Neural progenitor cell (in vitro differentiated cells): ENCODE results near the gene TIMP2. TPM values are rescaled to one million over a fixed set of nuclear protein-coding genes. Genes with fewer than 3 reads are reported as not detected.

Experiments used
- DNase-seq: peaks from one replicate; pipeline ENCODE4 v3.0.0-alpha.2; 2016; ENCODE audit warnings: low spot score
- H2AFZ ChIP-seq: fragments of 200-600 bp; sonication (generic); replicated peaks from 2 replicates; pipeline ENCODE4 v1.6.1; 2016; ENCODE audit warnings: antibody characterized with exemption
- H3F3A ChIP-seq: fragments of 200-600 bp; sonication (generic); 2 replicates; pipeline ENCODE4 v1.6.1; 2016; ENCODE audit warnings: antibody characterized with exemption, low read depth
- H3K27ac ChIP-seq: fragments of 200-600 bp; sonication (generic); 2 replicates; pipeline ENCODE4 v1.5.1; 2016; ENCODE audit warnings: mild to moderate bottlenecking
- H3K27me3 ChIP-seq: fragments of 200-600 bp; sonication (generic); 2 replicates; pipeline ENCODE4 v1.6.1; 2016; ENCODE audit warnings: mild to moderate bottlenecking, moderate library complexity
- H3K36me3 ChIP-seq: fragments of 200-600 bp; sonication (generic); 2 replicates; pipeline ENCODE4 v1.5.1; 2016
- H3K4me1 ChIP-seq: fragments of 200-600 bp; sonication (generic); 2 replicates; pipeline ENCODE4 v1.6.1; 2016; ENCODE audit warnings: mixed run types
- H3K4me2 ChIP-seq: fragments of 200-600 bp; sonication (generic); 2 replicates; pipeline ENCODE4 v1.6.1; 2016
- H3K4me3 ChIP-seq: fragments of 200-600 bp; sonication (generic); 2 replicates; pipeline ENCODE4 v1.5.1; 2016
- H3K79me2 ChIP-seq: fragments of 200-600 bp; sonication (generic); 2 replicates; pipeline ENCODE4 v1.6.1; 2016; ENCODE audit warnings: low read depth
- H3K9ac ChIP-seq: fragments of 200-600 bp; sonication (generic); 2 replicates; pipeline ENCODE4 v1.6.1; 2016
- H3K9me3 ChIP-seq: fragments of 200-600 bp; sonication (generic); 2 replicates; pipeline ENCODE4 v1.5.1; 2016; ENCODE audit warnings: low read depth
- H4K20me1 ChIP-seq: fragments of 200-600 bp; sonication (generic); 2 replicates; pipeline ENCODE4 v1.6.1; 2016; ENCODE audit warnings: low read depth
- H3K27ac Mint-ChIP-seq: 3 replicates; pipeline ENCODE4 v1.8.0; 2021; ENCODE audit warnings: mixed read lengths
- H3K27me3 Mint-ChIP-seq: 2 replicates; pipeline ENCODE4 v1.8.0; 2022; ENCODE audit warnings: low read depth, mild to moderate bottlenecking, inconsistent platforms, moderate library complexity, mixed read lengths; ENCODE audit not compliant: insufficient read depth
- H3K36me3 Mint-ChIP-seq: 3 replicates; pipeline ENCODE4 v1.8.0; 2021; ENCODE audit warnings: mixed read lengths
- H3K4me1 Mint-ChIP-seq: 3 replicates; pipeline ENCODE4 v1.8.0; 2021; ENCODE audit warnings: mixed read lengths
- H3K4me3 Mint-ChIP-seq: 3 replicates; pipeline ENCODE4 v1.8.0; 2021; ENCODE audit warnings: mild to moderate bottlenecking, moderate library complexity, mixed read lengths
- H3K9me3 Mint-ChIP-seq: 3 replicates; pipeline ENCODE4 v1.8.0; 2020; ENCODE audit warnings: mixed read lengths
- EZH2 ChIP-seq: fragments of 200-600 bp; sonication (generic); IDR thresholded peaks from 2 replicates; pipeline ENCODE4 v1.6.1; 2017; ENCODE audit warnings: antibody characterized with exemption, mild to moderate bottlenecking, moderate library complexity
- EZH2phosphoT487 ChIP-seq: fragments of 200-600 bp; sonication (generic); IDR thresholded peaks from 2 replicates; pipeline ENCODE4 v1.6.1; 2017; ENCODE audit warnings: antibody characterized with exemption
- total RNA-seq: library from RNA; depleted of rRNA; stranded (reverse); fragments of >200 nt; gene quantifications from 2 replicates; pipeline ENCODE4 v1.2.3, GENCODE V29; 2015; ENCODE audit warnings: low replicate concordance
- TF ChIP-seq, protein P1 (sequence below): fragments of 200-600 bp; sonication (generic); IDR thresholded peaks from 2 replicates; pipeline ENCODE4 v1.5.1; 2017; ENCODE audit warnings: antibody characterized with exemption, mild to moderate bottlenecking

The TIMP2 gene
- total RNA-seq, 1 donor from 2014 or later: 19.8 TPM

DNA sequence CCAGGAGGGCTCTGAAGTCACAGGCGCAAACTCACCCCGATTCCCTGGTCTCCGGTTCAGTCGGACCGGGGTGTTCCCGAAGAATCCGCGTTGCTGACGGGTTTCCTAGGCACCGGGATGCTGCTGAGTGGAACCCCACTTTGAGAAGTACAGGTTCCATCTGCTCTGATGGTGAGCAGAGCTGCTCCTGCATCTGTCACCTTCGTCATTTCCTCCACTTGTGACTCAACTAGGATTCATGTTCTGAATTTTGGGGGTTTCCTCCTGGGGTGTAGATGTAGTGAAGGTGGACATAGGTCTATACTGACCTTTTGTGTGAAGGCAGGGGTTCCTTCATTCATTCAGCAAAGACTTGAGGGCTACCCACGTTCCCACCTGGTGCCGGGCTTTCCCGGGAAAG lies 29.5 kb upstream of the TIMP2 start:
- Mint-ChIP-seq H3K27me3 (peaks cover 21% of the 10 kb centered on the region), H3K4me3 (peak overlapping the region; percentile 67), H3K4me1 (peaks cover 67% of the 10 kb centered on the region), H3K36me3 (peaks cover 4% of the 10 kb centered on the region), H3K27ac (peak overlapping the region; percentile 82), H3K9me3 (peaks cover 17% of the 10 kb centered on the region)
- no peak overlapping the region for H2AFZ ChIP-seq
- H3K9ac ChIP-seq: no peak overlapping the region
- TF ChIP-seq EZH2 (no peak), EZH2phosphoT487 (no peak)
- TF ChIP-seq, protein P1, sequence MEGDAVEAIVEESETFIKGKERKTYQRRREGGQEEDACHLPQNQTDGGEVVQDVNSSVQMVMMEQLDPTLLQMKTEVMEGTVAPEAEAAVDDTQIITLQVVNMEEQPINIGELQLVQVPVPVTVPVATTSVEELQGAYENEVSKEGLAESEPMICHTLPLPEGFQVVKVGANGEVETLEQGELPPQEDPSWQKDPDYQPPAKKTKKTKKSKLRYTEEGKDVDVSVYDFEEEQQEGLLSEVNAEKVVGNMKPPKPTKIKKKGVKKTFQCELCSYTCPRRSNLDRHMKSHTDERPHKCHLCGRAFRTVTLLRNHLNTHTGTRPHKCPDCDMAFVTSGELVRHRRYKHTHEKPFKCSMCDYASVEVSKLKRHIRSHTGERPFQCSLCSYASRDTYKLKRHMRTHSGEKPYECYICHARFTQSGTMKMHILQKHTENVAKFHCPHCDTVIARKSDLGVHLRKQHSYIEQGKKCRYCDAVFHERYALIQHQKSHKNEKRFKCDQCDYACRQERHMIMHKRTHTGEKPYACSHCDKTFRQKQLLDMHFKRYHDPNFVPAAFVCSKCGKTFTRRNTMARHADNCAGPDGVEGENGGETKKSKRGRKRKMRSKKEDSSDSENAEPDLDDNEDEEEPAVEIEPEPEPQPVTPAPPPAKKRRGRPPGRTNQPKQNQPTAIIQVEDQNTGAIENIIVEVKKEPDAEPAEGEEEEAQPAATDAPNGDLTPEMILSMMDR: no peak
- no peaks in the 10 kb centered on the region for H4K20me1 ChIP-seq
- H3K4me1 ChIP-seq: peaks cover 4% of the 10 kb centered on the region
- no peak overlapping the region for H3K27ac ChIP-seq
- DNase-seq: no peak
- H3K36me3 ChIP-seq: no peaks in the 10 kb centered on the region
- H3K27me3 ChIP-seq: no peaks in the 10 kb centered on the region
- H3F3A ChIP-seq: no peaks in the 10 kb centered on the region
- no peaks in the 10 kb centered on the region for H3K79me2 ChIP-seq
- H3K9me3 ChIP-seq: no peaks in the 10 kb centered on the region
- H3K4me2 ChIP-seq: no peak overlapping the region
- no peak overlapping the region for H3K4me3 ChIP-seq

DNA sequence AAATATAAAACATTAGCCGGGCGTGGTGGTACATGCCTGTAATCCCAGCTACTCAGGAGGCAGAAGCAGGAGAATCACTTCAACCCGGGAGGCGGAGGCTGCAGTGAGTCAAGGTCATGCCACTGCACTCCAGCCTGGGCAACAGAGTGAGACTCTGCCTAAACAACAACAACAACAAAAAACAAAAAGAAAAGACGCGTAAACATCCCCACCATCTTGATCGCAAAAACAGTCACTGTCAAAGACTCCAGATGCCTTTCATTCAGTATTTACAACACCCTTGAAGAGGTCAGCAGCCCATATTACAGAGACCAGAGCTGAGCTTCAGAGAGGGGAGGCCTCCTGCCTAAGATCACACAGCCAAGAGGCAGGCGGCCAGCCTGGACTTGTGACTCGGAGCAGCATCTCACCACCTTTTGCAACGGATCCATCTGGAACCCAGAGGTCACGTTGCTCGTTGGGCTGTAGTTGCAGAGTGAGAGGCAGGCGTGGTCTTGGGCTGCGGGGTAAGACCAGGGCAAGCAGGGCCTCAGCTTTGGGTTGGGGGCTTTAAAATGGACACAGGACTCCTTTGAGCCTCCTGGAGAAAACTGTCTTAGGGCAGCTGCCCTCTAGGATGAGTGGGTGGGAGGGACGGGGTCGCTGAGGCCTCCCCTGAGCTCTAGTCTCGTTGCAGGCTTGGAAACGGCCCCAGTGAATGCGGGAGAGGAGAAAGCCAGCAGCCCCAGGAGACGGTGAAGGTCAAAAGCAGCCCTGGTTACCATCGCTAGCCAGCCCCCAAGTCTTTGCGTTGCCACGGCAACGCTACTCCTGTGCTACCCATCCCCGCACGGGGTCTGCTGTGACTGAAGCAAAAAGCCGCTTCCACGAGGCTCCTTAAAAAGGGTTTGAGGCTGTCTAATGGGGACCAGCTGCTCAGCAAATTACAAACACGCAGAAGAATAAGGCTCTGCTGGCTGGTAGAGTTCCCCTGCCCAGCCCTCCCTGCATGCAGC lies 28.5 kb upstream of the TIMP2 start:
- peaks cover 4% of the 10 kb centered on the region for H3K4me1 ChIP-seq
- H4K20me1 ChIP-seq: no peaks in the 10 kb centered on the region
- H3K27me3 Mint-ChIP-seq: peaks cover 21% of the 10 kb centered on the region
- peaks cover 63% of the 10 kb centered on the region for H3K4me1 Mint-ChIP-seq
- peaks cover 4% of the 10 kb centered on the region for H3K36me3 Mint-ChIP-seq
- H3K4me3 Mint-ChIP-seq: peak overlapping the region; percentile 77
- no peaks in the 10 kb centered on the region for H3F3A ChIP-seq
- H3K27ac ChIP-seq: no peak overlapping the region
- no peaks in the 10 kb centered on the region for H3K27me3 ChIP-seq
- H2AFZ ChIP-seq: no peak overlapping the region
- TF ChIP-seq EZH2 (no peak), EZH2phosphoT487 (no peak)
- TF ChIP-seq, protein P1: no peak
- H3K9me3 ChIP-seq: no peaks in the 10 kb centered on the region
- peak overlapping the region; percentile 88 for H3K27ac Mint-ChIP-seq
- peak; percentile 54 for DNase-seq
- H3K9ac ChIP-seq: no peak overlapping the region
- no peak overlapping the region for H3K4me2 ChIP-seq
- no peak overlapping the region for H3K4me3 ChIP-seq
- no peaks in the 10 kb centered on the region for H3K79me2 ChIP-seq
- peaks cover 21% of the 10 kb centered on the region for H3K9me3 Mint-ChIP-seq
- no peaks in the 10 kb centered on the region for H3K36me3 ChIP-seq

DNA sequence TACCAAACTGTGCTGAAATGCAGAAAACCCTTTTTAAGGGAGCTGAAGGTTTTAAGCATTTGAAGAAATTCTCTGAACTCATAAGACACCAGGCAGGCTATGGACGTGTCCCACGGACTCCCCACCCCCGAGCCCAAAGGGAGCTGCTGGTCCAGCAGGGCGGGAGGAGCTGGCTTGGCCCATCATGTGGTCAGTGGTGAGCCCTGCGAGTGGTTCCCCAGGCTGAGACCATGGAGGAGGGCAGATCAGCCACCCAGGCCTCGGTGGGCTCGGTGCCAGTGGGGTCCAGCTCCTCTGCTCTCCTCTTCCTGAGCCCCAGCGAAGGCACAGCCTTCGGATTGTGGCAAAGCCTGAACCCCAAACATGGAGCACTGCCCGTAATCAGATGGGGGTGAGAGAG lies 27.5 kb upstream of the TIMP2 start:
- Histone ChIP-seq H3K27ac (no peak overlapping the region), H3F3A (no peaks in the 10 kb centered on the region), H3K9me3 (no peaks in the 10 kb centered on the region), H3K4me2 (no peak overlapping the region), H3K27me3 (no peaks in the 10 kb centered on the region), H2AFZ (no peak overlapping the region), H3K79me2 (no peaks in the 10 kb centered on the region), H3K36me3 (no peaks in the 10 kb centered on the region), H3K4me1 (peaks cover 4% of the 10 kb centered on the region), H3K9ac (no peak overlapping the region), H4K20me1 (no peaks in the 10 kb centered on the region), H3K4me3 (no peak overlapping the region)
- H3K4me3 Mint-ChIP-seq: no peak overlapping the region
- peak overlapping the region; percentile 50 for H3K27ac Mint-ChIP-seq
- peaks cover 21% of the 10 kb centered on the region for H3K9me3 Mint-ChIP-seq
- DNase-seq: no peak
- peaks cover 4% of the 10 kb centered on the region for H3K36me3 Mint-ChIP-seq
- peaks cover 22% of the 10 kb centered on the region for H3K27me3 Mint-ChIP-seq
- no peak for TF ChIP-seq EZH2phosphoT487
- TF ChIP-seq, protein P1: no peak
- no peak for TF ChIP-seq EZH2
- H3K4me1 Mint-ChIP-seq: peaks cover 65% of the 10 kb centered on the region
